HCT116 (cell line): Measurements from ENCODE around the gene HES5. TPM values are rescaled to one million over a fixed set of nuclear protein-coding genes. Genes with fewer than 3 reads are reported as not detected.

Source experiments
- ATAC-seq: fragments of 200-7000 bp; cut with Tn5 transposase; 2 replicates; pipeline ENCODE4 v1.9.1; 2020; ENCODE audit warnings: mild to moderate bottlenecking, moderate library complexity
- BruUV-seq: library from RNA; stranded (reverse); fragments of 400-500 nt; replicated peaks from 2 replicates; lab custom pipeline; 2021; lab: Mats Ljungman, UMichigan
- CTCF ChIA-PET: fragments of 300-600 bp; sonication (Branson Sonifier 250); formaldehyde crosslinking; loops from one replicate; lab custom pipeline; 2021; ENCODE audit warnings: antibody characterized with exemption; lab: Charles Lee
- POLR2A ChIA-PET: fragments of 300-600, 350-600 bp; sonication (Branson Sonifier 250); formaldehyde crosslinking; loops from one replicate; lab custom pipeline; 2021; ENCODE audit warnings: antibody characterized with exemption; lab: Charles Lee
- RAD21 ChIA-PET, 2 experiments: fragments of 300-600 bp; sonication (Branson Sonifier 250); formaldehyde crosslinking; loops; one replicate each; lab custom pipeline; 2023; ENCODE audit warnings: low total read pairs in 2 of 2; ENCODE audit not compliant: uncharacterized antibody in 2 of 2, unreplicated experiment in 2 of 2, low non-redundant PET in 1 of 2; lab: Charles Lee
- DNase-seq: peaks from one replicate; pipeline ENCODE4 v3.0.0-alpha.2; 2010; ENCODE audit warnings: low read depth, low spot score
- H2AFZ ChIP-seq: fragments of 200-600 bp; shearing (Covaris generic), sonication (generic); 2 replicates; pipeline ENCODE4 v1.6.1; 2017; ENCODE audit warnings: low read depth, mixed run types, mixed read lengths, antibody characterized with exemption, low read length; ENCODE audit not compliant: poor library complexity, severe bottlenecking
- H3K27ac ChIP-seq: 2 replicates; pipeline ENCODE4 v1.5.1; 2012; ENCODE audit warnings: low read depth, low read length
- H3K27me3 ChIP-seq: fragments of 200-600 bp; sonication (generic); 2 replicates; pipeline ENCODE4 v1.6.1; 2016; ENCODE audit warnings: mixed run types, low read length, mixed read lengths; ENCODE audit not compliant: insufficient read depth
- H3K36me3 ChIP-seq, 2 experiments: fragments of 200-500 bp in 1 of 2; fragments of 200-600 bp in 1 of 2; sonication (Bioruptor generic) in 1 of 2; sonication (generic) in 1 of 2; 2 replicates each; pipeline versions ENCODE4 v1.5.1 to v1.6.1; 2014 to 2016; ENCODE audit warnings: low read length in 2 of 2, inconsistent platforms in 1 of 2, mixed read lengths in 1 of 2, mixed run types in 1 of 2; ENCODE audit not compliant: insufficient read depth in 2 of 2, control insufficient read depth in 1 of 2
- H3K4me1 ChIP-seq, 2 experiments: fragments of 200-600 bp in 1 of 2; sonication (generic) in 1 of 2; 2 replicates each; pipeline versions ENCODE4 v1.5.1 to v1.6.1; 2012 to 2017; ENCODE audit warnings: low read length in 2 of 2, inconsistent platforms in 1 of 2, mild to moderate bottlenecking in 1 of 2, mixed read lengths in 1 of 2, mixed run types in 1 of 2, moderate library complexity in 1 of 2; ENCODE audit not compliant: insufficient read depth in 2 of 2, control insufficient read depth in 1 of 2
- H3K4me2 ChIP-seq: fragments of 200-600 bp; sonication (generic); 2 replicates; pipeline ENCODE4 v1.6.1; 2017; ENCODE audit warnings: mixed run types, low read length, mixed read lengths
- H3K4me3 ChIP-seq, 2 experiments: fragments of 200-600 bp in 1 of 2; sonication (generic) in 1 of 2; replicated peaks in 1 of 2; 2 replicates each; pipeline ENCODE4 v1.5.1; 2011 to 2016; ENCODE audit warnings: low read length in 2 of 2, control low read depth in 1 of 2, low read depth in 1 of 2, mild to moderate bottlenecking in 1 of 2, mixed read lengths in 1 of 2, mixed run types in 1 of 2
- H3K79me2 ChIP-seq: fragments of 200-600 bp; sonication (generic); 2 replicates; pipeline ENCODE4 v1.6.1; 2017; ENCODE audit warnings: mild to moderate bottlenecking, mixed run types, low read length, moderate library complexity, mixed read lengths; ENCODE audit not compliant: insufficient read depth
- H3K9ac ChIP-seq: fragments of 200-600 bp; sonication (generic); 2 replicates; pipeline ENCODE4 v1.6.1; 2016; ENCODE audit warnings: low read length, mixed read lengths
- H3K9me2 ChIP-seq: fragments of 200-600 bp; sonication (generic), shearing (Covaris generic); 2 replicates; pipeline ENCODE4 v1.6.1; 2017; ENCODE audit warnings: mixed run types, mild to moderate bottlenecking, moderate library complexity; ENCODE audit not compliant: insufficient read depth
- H3K9me3 ChIP-seq, 2 experiments: fragments of 200-500 bp in 1 of 2; fragments of 200-600 bp in 1 of 2; sonication (Bioruptor generic) in 1 of 2; sonication (generic) in 1 of 2; 2 replicates each; pipeline ENCODE4 v1.6.1; 2014 to 2017; ENCODE audit warnings: low read length in 2 of 2, mixed read lengths in 2 of 2, inconsistent platforms in 1 of 2, low read depth in 1 of 2, mild to moderate bottlenecking in 1 of 2, mixed run types in 1 of 2, moderate library complexity in 1 of 2; ENCODE audit not compliant: control insufficient read depth in 1 of 2, insufficient read depth in 1 of 2
- H4K20me1 ChIP-seq: fragments of 200-600 bp; sonication (generic), shearing (Covaris generic); 2 replicates; pipeline ENCODE4 v1.6.1; 2017; ENCODE audit warnings: mixed run types, mild to moderate bottlenecking, moderate library complexity; ENCODE audit not compliant: insufficient read depth
- CTCF ChIP-seq, 3 experiments: fragments of 200-600 bp in 1 of 3; sonication (generic) in 1 of 3; IDR thresholded peaks in 2 of 3; conservative IDR thresholded peaks in 1 of 3; 2 replicates each; pipeline ENCODE4 v1.5.1; 2012 to 2017; ENCODE audit warnings: low read depth in 2 of 3, low read length in 2 of 3, antibody characterized with exemption in 1 of 3, borderline replicate concordance in 1 of 3, control low read depth in 1 of 3, mild to moderate bottlenecking in 1 of 3, mixed read lengths in 1 of 3, mixed run types in 1 of 3, moderate library complexity in 1 of 3; ENCODE audit not compliant: insufficient read depth in 1 of 3
- EGR1 ChIP-seq: IDR thresholded peaks from 2 replicates; pipeline ENCODE4 v1.6.1; 2012; ENCODE audit warnings: low read depth
- ELF1 ChIP-seq: IDR thresholded peaks from 2 replicates; pipeline ENCODE4 v1.6.1; 2012; ENCODE audit warnings: low read depth, borderline replicate concordance
- EZH2 ChIP-seq: fragments of 200-600 bp; sonication (generic); IDR thresholded peaks from 2 replicates; pipeline ENCODE4 v1.6.1; 2017; ENCODE audit warnings: antibody characterized with exemption, mixed run types
- EZH2phosphoT487 ChIP-seq: fragments of 200-600 bp; IDR thresholded peaks from 2 replicates; pipeline ENCODE4 v1.6.1; 2018; ENCODE audit warnings: antibody characterized with exemption, borderline replicate concordance
- JUND ChIP-seq: IDR thresholded peaks from 2 replicates; pipeline ENCODE4 v1.6.1; 2012
- POLR2A ChIP-seq: IDR thresholded peaks from 2 replicates; pipeline ENCODE4 v1.7.0; 2011; ENCODE audit warnings: borderline replicate concordance; ENCODE audit not compliant: insufficient read depth, insufficient read length; ENCODE audit errors: extremely low read depth
- POLR2AphosphoS5 ChIP-seq: IDR thresholded peaks from 2 replicates; pipeline ENCODE4 v1.6.1; 2011; ENCODE audit warnings: mild to moderate bottlenecking, low read depth, low read length, moderate library complexity
- RAD21 ChIP-seq: IDR thresholded peaks from 2 replicates; pipeline ENCODE4 v1.6.1; 2012; ENCODE audit warnings: low read depth, mild to moderate bottlenecking
- SRF ChIP-seq: IDR thresholded peaks from 2 replicates; pipeline ENCODE4 v1.6.1; 2012; ENCODE audit warnings: low read depth
- ZBTB33 ChIP-seq: IDR thresholded peaks from 2 replicates; pipeline ENCODE4 v1.6.1; 2011; ENCODE audit warnings: mild to moderate bottlenecking, low read length, moderate library complexity; ENCODE audit not compliant: insufficient replicate concordance; ENCODE audit errors: extremely low read depth
- ZNF274 ChIP-seq: fragments of 200-500 bp; sonication (Bioruptor generic); IDR thresholded peaks from 2 replicates; pipeline ENCODE4 v1.6.1; 2014; ENCODE audit warnings: mild to moderate bottlenecking, low read depth, low read length, inconsistent platforms
- intact Hi-C: fragments of 100-400 bp; cut with micrococcal nuclease; formaldehyde crosslinking; loops from 2 replicates; pipeline ENCODE4 v1.10.0; 2022
- total RNA-seq: library from RNA; stranded (reverse); gene quantifications from one replicate; pipeline ENCODE4 v1.2.1, GENCODE V29; 2021; ENCODE audit not compliant: unreplicated experiment
- TF ChIP-seq, protein P1 (sequence below): IDR thresholded peaks from 2 replicates; pipeline ENCODE4 v1.6.1; 2012

Gene HES5
- total RNA-seq, 1 experiment from 2014 or later: not detected

- Histone ChIP-seq H3K9me2 (no peaks in the 10 kb centered on the region), H3K79me2 (peaks cover 25% of the 10 kb centered on the region), H4K20me1 (no peaks in the 10 kb centered on the region), H3K36me3 (peaks cover 15 to 22% of the 10 kb centered on the region in 2 experiments; a peak in 3 of 4 replicates), H3K9ac (no peak overlapping the region), H3K4me3 (no peak overlapping the region), H3K27ac (no peak overlapping the region), H2AFZ (no peak overlapping the region), H3K4me1 (no peaks in the 10 kb centered on the region), H3K4me2 (no peak overlapping the region), H3K9me3 (no peaks in the 10 kb centered on the region), H3K27me3 (no peaks in the 10 kb centered on the region)
- DNase-seq (no peak), ATAC-seq (no peak)
- TF ChIP-seq CTCF (IDR thresholded peaks at IDR 0.05 in 2 of 3, conservative IDR thresholded peaks at IDR 0.05 in 1 of 3; ENCODE audit: borderline replicate concordance in 1 of 3, insufficient read depth in 1 of 3, low read depth in 2 of 3, low read length in 2 of 3) (no peak), EZH2 (no peak), POLR2A (no peak), RAD21 (no peak), JUND (no peak), POLR2AphosphoS5 (no peak), ZBTB33 (no peak), EGR1 (no peak), ZNF274 (no peak), SRF (no peak), ELF1 (no peak), EZH2phosphoT487 (no peak)
- TF ChIP-seq, protein P1, sequence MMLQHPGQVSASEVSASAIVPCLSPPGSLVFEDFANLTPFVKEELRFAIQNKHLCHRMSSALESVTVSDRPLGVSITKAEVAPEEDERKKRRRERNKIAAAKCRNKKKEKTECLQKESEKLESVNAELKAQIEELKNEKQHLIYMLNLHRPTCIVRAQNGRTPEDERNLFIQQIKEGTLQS: no peak
- ChIA-PET CTCF (no interaction called here), POLR2A (no interaction called here), RAD21 (no interaction called here)
- intact Hi-C loops: no loop called here
- no TSS peak for BruUV-seq
These were observed 11.5 kb downstream of the HES5 start for GRCh38 chr1:2518528-2518927.
